C4-2B (cell line): ENCODE results near the gene DNAJC27.

ENCODE experiments used
- ZFX ChIP-seq: fragments of 450-650 bp; IDR thresholded peaks from 2 replicates; pipeline ENCODE4 v1.6.1; 2017
- TF ChIP-seq, protein P1 (sequence below): fragments of 450-650 bp; conservative IDR thresholded peaks from 2 replicates; pipeline ENCODE4 v1.5.1; 2017; ENCODE audit warnings: mild to moderate bottlenecking

DNA sequence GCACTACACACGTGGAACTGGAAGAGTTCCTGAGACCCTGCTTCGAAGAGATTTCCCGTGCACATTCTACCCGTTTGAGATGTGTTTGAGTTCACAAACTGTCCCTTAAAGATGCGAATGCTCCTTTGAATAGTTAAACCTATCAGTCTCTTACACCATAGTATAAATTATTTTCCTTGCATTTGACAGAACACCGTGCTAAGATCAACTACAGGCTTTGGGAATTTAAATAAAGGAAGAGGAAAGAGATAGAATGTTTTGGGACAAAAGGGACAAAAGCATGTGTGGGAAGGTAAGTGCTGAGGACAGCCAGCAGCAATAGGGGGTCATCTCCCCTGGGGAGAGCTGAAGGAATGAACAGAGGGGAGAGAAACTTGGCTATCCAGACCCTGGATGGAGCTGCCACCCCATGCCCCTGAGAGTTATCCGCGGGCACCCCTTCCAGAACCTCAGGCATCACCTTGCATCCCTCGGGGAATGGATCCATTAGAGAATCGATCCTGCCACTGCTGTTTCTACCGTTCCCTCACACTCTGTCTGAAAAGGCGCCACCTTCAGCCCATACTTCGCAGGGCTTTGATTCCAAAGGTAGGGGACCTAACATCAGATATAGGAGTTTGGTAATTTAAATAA, 50.8 kb downstream of the DNAJC27 start:
- TF ChIP-seq, protein P1, sequence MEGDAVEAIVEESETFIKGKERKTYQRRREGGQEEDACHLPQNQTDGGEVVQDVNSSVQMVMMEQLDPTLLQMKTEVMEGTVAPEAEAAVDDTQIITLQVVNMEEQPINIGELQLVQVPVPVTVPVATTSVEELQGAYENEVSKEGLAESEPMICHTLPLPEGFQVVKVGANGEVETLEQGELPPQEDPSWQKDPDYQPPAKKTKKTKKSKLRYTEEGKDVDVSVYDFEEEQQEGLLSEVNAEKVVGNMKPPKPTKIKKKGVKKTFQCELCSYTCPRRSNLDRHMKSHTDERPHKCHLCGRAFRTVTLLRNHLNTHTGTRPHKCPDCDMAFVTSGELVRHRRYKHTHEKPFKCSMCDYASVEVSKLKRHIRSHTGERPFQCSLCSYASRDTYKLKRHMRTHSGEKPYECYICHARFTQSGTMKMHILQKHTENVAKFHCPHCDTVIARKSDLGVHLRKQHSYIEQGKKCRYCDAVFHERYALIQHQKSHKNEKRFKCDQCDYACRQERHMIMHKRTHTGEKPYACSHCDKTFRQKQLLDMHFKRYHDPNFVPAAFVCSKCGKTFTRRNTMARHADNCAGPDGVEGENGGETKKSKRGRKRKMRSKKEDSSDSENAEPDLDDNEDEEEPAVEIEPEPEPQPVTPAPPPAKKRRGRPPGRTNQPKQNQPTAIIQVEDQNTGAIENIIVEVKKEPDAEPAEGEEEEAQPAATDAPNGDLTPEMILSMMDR = no peak; the same call in 1 of the 2 replicates
- no peak for TF ChIP-seq ZFX
